ENCODE results near the gene THOC6. TPM values are rescaled to one million over a fixed set of nuclear protein-coding genes. Genes with fewer than 3 reads are reported as not detected.

Gene THOC6
- total RNA-seq, 2 donors from 2014 or later: 22.9 to 28.0 TPM

DNA sequence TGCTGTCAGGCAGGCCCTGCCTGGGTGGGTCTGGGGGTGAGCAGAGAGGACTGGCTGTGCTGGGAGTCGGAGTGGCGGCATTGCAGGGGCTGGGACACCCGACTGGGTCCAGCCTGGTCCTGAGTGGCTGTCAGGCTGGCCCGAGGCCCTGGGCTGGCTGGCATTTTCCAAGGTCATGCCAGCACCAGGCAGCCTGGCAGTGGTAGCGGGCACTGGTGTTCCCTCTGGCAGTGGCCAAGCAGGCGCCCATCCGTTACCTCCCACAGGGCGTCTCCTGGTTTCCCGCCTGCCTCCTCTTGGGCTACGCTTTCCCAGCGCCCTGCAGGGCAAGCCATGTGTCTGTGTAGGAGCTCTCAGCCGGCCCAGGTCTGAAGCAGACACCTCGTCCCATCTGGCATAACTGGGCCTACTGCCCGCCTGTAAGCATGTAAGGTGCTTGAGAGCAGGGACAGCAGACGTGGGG is 37.9 kb upstream of the THOC6 start:
- Histone ChIP-seq H3K27me3 (replicated peaks; ENCODE audit: insufficient read depth) (no peaks in the 10 kb centered on the region), H3K4me1 (replicated peaks) (no peaks in the 10 kb centered on the region), H3K4me3 (no peak overlapping the region), H3K27ac (no peak overlapping the region), H3K36me3 (no peaks in the 10 kb centered on the region), H3K9me3 (no peaks in the 10 kb centered on the region)
- TF ChIP-seq POLR2A (IDR thresholded peaks at IDR 0.05) (no peak), POLR2AphosphoS5 (IDR thresholded peaks at IDR 0.05) (no peak)
- TF ChIP-seq, protein P1, sequence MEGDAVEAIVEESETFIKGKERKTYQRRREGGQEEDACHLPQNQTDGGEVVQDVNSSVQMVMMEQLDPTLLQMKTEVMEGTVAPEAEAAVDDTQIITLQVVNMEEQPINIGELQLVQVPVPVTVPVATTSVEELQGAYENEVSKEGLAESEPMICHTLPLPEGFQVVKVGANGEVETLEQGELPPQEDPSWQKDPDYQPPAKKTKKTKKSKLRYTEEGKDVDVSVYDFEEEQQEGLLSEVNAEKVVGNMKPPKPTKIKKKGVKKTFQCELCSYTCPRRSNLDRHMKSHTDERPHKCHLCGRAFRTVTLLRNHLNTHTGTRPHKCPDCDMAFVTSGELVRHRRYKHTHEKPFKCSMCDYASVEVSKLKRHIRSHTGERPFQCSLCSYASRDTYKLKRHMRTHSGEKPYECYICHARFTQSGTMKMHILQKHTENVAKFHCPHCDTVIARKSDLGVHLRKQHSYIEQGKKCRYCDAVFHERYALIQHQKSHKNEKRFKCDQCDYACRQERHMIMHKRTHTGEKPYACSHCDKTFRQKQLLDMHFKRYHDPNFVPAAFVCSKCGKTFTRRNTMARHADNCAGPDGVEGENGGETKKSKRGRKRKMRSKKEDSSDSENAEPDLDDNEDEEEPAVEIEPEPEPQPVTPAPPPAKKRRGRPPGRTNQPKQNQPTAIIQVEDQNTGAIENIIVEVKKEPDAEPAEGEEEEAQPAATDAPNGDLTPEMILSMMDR (IDR thresholded peaks at IDR 0.05): no peak
- WGBS: 65% methylated on average over 13 of the region's 15 CpGs
- intact Hi-C loops (cut with DNase I): no loop called here
- DNase-seq (ENCODE audit: low spot score): no peak

DNA sequence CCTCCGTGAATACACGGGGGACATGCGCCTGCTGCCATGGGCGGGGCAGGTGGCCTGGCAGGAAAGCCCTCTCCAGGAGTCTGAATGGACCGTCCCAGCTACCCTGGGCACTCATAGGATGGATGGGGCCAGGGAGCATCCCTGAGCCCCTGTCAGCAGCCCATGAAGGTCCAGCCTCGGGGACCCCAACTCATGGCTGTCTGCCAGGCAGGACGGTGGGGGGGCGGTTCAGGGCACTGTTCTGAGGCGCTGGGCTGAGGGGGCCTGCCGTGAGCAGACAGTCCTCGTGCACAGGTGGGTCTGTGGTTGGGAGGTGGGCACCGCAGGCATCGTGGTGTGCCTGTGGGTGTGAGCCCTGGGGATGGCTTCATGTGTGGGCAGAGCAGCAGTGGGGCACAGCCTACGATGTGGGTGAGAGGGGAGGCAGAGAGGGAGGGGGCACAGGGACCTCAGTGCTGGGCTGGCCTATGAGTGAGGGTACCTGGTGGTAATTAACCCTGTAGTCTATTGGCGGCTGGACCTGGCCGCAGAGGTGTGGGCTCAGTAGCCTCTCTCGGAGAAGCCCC is 37.1 kb upstream of the THOC6 start:
- Histone ChIP-seq H3K27me3 (replicated peaks; ENCODE audit: insufficient read depth) (no peaks in the 10 kb centered on the region), H3K27ac (no peak overlapping the region), H3K9me3 (no peaks in the 10 kb centered on the region), H3K36me3 (no peaks in the 10 kb centered on the region), H3K4me1 (replicated peaks) (no peaks in the 10 kb centered on the region), H3K4me3 (no peak overlapping the region)
- TF ChIP-seq POLR2A (IDR thresholded peaks at IDR 0.05): no peak
- no peak for TF ChIP-seq POLR2AphosphoS5 (IDR thresholded peaks at IDR 0.05)
- TF ChIP-seq, protein P1 (IDR thresholded peaks at IDR 0.05): no peak
- WGBS: 82% methylated on average over 13 of the region's 17 CpGs
- DNase-seq (ENCODE audit: low spot score): no peak
- intact Hi-C loops (cut with DNase I): no loop called here

DNA sequence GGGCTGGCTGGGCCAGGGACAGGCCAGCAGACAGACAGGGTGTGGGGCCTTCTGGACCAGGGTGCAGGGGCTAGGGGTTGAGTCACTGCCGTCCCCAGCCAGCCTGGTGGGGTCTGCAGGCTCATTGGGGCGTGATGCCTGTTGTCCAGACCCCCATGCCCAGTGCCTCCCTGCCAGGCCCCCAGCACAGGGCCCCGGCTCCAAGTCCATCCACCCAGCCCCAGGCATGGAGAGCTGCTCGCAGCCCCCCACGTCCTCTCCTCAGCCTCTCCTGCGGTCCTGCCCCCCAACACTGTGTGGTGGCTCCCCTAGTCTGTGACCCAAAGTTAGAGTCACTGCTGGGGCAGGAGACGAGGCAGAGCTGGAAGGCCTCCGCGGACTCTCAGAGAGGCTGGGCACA is 36.5 kb upstream of the THOC6 start:
- no peaks in the 10 kb centered on the region for H3K4me1 ChIP-seq (replicated peaks)
- no peak overlapping the region for H3K27ac ChIP-seq
- no peak overlapping the region for H3K4me3 ChIP-seq
- H3K9me3 ChIP-seq: no peaks in the 10 kb centered on the region
- intact Hi-C loops (cut with DNase I): no loop called here
- TF ChIP-seq POLR2AphosphoS5 (IDR thresholded peaks at IDR 0.05) (no peak), POLR2A (IDR thresholded peaks at IDR 0.05) (no peak)
- TF ChIP-seq, protein P1 (IDR thresholded peaks at IDR 0.05): no peak
- DNase-seq (ENCODE audit: low spot score): no peak
- no peaks in the 10 kb centered on the region for H3K27me3 ChIP-seq (replicated peaks; ENCODE audit: insufficient read depth)
- H3K36me3 ChIP-seq: no peaks in the 10 kb centered on the region
- WGBS: 79% methylated on average over 9 of the region's 9 CpGs

DNA sequence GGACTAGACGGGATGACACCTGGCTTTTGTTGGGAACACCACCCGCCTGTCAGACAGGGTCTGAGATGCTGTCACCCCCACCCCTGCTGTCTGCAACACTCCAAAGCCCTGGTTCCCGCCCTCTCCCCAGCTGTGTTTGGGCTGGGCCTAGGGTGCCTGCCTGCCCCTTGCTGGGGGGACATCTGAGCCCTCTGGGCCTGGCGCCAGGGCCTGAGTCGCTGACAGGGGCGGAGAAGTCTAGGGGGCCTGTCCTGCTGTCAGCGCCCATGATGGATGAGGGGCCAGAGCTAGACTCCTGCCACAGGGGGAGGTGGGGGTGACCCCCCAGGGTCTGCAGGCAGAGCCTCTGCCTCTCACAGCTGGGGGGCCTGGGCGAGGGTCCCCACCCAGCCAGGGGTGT is 36.0 kb upstream of the THOC6 start:
- no peak for DNase-seq (ENCODE audit: low spot score)
- TF ChIP-seq, protein P1 (IDR thresholded peaks at IDR 0.05): no peak
- TF ChIP-seq POLR2AphosphoS5 (IDR thresholded peaks at IDR 0.05) (no peak), POLR2A (IDR thresholded peaks at IDR 0.05) (no peak)
- WGBS: 34% methylated on average over 8 of the region's 8 CpGs
- no peak overlapping the region for H3K27ac ChIP-seq
- intact Hi-C loops (cut with DNase I): no loop called here
- no peaks in the 10 kb centered on the region for H3K27me3 ChIP-seq (replicated peaks; ENCODE audit: insufficient read depth)
- no peaks in the 10 kb centered on the region for H3K9me3 ChIP-seq
- no peaks in the 10 kb centered on the region for H3K4me1 ChIP-seq (replicated peaks)
- H3K36me3 ChIP-seq: no peaks in the 10 kb centered on the region
- no peak overlapping the region for H3K4me3 ChIP-seq

DNA sequence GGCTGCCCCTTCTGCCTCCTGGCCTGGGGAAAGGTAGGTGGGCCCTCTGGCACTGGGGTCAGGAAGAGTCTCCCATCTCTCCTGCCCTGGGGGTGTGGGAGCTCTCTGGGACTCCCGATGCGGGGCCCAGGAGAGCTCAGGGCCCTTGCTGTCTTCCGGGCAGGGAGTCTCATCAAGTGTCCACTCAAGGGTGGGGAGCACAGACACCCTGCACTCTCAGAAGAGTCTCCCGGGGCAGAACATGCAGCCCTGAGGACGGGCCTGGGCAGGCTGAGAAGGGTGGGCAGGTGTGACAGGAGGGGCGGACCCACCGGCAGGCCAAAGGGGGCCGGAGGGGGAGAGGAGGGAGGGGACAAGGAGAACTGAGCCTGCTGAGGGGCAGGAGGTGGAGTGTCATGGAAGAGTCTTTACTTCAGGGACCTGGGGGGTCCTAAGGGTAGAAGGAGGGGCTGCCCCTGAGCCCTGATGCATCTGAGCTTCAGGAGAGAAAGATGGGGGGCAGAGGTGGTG is 35.2 kb upstream of the THOC6 start:
- TF ChIP-seq POLR2A (IDR thresholded peaks at IDR 0.05) (no peak), POLR2AphosphoS5 (IDR thresholded peaks at IDR 0.05) (no peak)
- TF ChIP-seq, protein P1 (IDR thresholded peaks at IDR 0.05): no peak
- no peak for DNase-seq (ENCODE audit: low spot score)
- H3K27me3 ChIP-seq (replicated peaks; ENCODE audit: insufficient read depth): no peaks in the 10 kb centered on the region
- H3K4me3 ChIP-seq: no peak overlapping the region
- no peak overlapping the region for H3K27ac ChIP-seq
- WGBS: 41% methylated on average over 8 of the region's 8 CpGs
- no peaks in the 10 kb centered on the region for H3K9me3 ChIP-seq
- no peaks in the 10 kb centered on the region for H3K36me3 ChIP-seq
- intact Hi-C loops (cut with DNase I): no loop called here
- no peaks in the 10 kb centered on the region for H3K4me1 ChIP-seq (replicated peaks)
